HG02884 (cell line): Measurements from ENCODE around the gene CDH6.
"Not testable (repeated sequence)": the region's sequence is repeated elsewhere in the genome, so short reads cannot be mapped to it uniquely, and the experiment has no call there.

Experiments used
- ATAC-seq: cut with Tn5 transposase; IDR thresholded peaks from one replicate; pipeline ENCODE4 v1.9.1; 2021; ENCODE audit warnings: mild to moderate bottlenecking, moderate library complexity; ENCODE audit not compliant: unreplicated experiment

CDH6 gene

GRCh38 chr5:31322946-31323345 lies 129.5 kb downstream of the CDH6 start:
- ATAC-seq: no peak

DNA sequence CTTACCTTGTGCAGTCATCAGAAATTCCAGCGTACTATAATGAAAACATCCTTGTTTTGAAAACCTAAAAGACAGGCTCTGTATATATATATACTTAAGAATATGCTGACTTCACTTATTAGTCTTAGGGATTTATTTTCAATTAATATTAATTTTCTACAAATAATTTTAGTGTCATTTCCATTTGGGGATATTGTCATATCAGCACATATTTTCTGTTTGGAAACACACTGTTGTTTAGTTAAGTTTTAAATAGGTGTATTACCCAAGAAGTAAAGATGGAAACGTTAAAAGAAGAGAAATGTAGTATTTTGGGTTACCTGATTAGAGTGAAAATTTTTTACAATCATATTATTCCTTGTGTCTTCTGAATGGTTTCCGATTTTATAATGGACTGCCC lies 131.4 kb downstream of the CDH6 start:
- no peak for ATAC-seq

DNA sequence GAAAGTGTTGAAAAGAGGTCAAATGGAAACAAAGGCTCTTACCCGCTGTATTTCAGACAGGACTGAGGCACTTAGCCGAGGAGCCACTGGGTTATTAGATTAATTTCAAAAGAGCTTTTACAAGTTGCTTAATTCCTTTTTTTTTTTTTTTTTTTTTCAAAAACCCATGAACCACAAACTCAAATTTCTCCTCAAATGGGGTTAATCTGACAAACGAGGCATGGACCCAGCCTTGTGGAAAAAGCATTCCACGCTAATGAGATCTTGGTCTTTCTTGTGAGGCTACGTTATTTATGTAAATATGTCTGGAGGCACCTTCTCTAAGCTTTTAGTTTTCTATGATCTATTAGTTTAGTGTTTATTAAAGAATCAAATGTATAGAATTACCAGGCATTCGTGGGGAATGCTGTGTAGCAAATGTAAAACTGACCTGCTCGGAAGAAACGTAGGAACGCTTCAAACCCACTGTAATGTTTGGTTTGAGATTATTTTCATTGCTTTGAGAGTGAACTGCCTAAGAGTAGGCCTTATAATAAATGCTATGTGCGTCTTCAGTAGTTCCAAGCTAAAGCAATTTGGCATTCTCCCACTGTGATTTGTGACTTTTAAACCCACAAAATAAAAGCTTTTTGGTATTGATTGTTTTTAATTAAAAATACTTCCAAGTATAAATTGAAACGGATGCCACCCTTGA lies 134.7 kb downstream of the CDH6 start:
- no peak for ATAC-seq

GRCh38 chr5:31329715-31330114 lies 136.2 kb downstream of the CDH6 start:
- no peak for ATAC-seq

GRCh38 chr5:31332160-31332559 lies 138.7 kb downstream of the CDH6 start:
- ATAC-seq: no peak

DNA sequence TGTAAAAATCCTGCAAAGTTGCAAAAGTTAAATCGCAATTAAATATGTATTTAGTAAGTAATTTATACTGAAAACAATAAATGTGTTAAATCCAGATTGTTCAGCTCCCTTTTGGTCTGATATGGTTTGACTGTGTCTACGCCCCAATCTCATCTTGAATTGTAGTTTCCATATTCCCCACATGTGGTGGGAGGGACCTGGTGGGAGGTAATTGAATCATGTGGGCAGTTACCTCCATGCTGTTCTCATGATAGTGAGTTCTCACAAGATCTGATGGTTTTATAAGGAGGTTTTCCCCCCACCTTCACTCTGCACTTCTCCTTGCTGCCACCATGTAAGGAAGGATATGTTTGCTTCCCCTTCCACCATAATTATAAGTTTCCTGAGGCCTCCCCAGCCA lies 140.0 kb downstream of the CDH6 start:
- ATAC-seq: no peak

DNA sequence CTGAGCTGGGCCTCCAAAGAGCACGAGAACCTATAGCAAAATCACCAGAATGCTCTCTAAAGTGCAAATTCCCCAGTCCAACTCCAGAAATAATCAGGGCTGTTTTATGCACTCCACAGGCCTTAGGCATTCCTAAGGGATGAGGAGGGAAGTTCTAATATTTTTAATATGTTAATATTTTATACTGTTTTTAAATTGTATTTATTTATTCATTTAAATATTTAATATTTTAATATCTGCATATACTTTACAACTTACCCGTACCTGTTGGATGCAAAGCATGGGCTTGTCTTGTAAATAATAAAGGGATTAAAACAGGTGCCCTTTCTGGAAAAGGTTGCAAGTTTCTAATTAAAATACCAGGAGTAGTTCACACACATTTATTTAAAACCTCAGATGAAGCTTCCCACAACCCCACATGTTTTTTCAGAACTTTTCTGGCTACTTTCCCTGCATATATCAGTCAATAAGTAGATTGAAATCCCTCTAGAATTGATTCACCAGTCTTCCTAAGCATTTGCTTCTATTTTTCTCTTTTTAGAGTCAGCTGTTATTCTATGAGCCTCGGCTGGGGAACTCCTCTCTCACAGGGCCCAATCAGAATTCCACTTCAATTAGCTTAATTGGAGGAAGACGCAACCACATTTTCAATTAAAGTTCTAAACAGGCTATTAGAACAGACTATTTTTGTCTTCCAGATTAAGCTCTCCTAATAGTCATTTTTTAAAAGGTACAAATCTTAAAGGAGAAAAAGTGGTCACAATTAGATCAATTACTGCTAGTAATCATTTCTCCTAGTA lies 140.8 kb downstream of the CDH6 start:
- no peak for ATAC-seq

GRCh38 chr5:31335456-31335855 lies 142.0 kb downstream of the CDH6 start:
- ATAC-seq: no peak

- ATAC-seq: no peak
These were observed 150.5 kb downstream of the CDH6 start for GRCh38 chr5:31343946-31344345.

- ATAC-seq: no peak
These were observed 153.5 kb downstream of the CDH6 start for GRCh38 chr5:31346896-31347551.

DNA sequence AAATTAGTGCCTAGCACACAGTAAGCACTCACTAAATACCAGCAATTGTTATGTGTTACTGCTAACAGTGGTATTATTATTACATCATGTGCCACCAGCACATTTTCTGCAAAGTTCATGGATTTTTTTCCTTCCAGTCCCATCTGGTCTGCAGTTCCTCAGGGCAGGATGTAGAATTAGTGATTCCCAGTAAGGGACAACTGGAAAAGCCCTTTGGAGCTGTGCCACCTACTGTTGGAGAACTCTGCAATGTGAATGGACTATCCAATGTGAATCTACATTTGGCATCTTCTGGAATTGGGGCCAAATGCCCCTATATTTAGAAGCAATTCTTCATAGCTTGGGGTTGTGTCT lies 154.0 kb downstream of the CDH6 start:
- ATAC-seq: no peak

GRCh38 chr5:31350395-31350794 lies 156.9 kb downstream of the CDH6 start:
- ATAC-seq: no peak

DNA sequence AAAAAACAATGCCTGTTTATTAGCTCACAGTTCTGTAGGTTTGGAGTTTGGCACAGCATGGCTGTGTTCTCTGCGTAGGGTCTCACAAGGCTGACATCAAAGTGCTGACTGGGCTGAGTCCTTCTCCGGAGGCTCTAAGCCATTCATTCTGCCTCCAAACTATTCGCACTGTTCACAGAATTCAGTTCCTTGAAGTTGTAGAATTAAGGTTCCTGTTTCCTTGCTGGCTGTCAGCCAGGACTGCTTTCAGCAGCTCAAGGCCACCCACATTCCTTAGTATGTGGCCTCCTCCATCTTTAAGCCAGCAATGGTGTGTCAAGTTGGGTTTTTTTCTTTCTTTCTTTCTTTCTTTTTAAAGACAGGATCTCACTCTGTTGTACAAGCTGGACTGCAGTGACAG lies 161.9 kb downstream of the CDH6 start:
- no peak for ATAC-seq

GRCh38 chr5:31357038-31357437 lies 163.6 kb downstream of the CDH6 start:
- no peak for ATAC-seq

DNA sequence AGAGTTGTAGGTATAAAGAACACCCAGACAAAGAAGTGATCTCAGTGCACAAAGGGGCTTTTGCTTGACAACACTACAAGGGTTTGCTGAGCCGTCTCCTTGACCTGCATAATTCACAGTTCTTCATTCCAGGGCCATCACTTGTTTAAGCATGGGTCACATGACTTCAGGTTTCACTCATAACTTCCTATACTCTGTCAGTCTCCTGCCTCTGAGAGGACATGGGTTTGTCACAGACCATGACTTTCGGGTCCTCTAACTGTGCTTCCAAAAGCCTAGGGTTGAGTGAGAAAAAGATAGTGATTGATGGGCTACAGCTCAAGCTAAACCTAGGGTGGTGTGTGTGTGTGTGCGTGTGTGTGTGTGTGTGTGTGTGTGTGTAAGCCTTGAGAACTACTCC lies 166.4 kb downstream of the CDH6 start:
- ATAC-seq: no peak

DNA sequence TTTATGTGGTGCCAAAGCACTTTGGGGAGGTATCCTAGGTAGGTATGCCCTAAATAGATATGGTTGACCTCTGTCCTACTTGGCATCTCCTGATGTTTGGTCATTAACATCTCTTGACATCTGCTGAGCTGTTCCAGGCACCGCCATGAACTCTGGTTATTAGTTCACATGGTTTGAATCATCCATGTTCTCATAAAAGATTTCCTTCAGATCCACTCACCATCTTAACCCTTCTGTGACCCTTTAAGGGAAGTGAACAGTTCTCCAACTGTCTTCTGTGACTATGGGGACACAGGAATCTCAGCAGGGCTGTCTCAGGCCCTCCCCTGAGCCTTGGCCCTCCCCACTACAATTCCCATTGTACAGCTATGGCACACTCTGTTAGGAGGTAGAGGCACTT lies 167.7 kb downstream of the CDH6 start:
- ATAC-seq: no peak

DNA sequence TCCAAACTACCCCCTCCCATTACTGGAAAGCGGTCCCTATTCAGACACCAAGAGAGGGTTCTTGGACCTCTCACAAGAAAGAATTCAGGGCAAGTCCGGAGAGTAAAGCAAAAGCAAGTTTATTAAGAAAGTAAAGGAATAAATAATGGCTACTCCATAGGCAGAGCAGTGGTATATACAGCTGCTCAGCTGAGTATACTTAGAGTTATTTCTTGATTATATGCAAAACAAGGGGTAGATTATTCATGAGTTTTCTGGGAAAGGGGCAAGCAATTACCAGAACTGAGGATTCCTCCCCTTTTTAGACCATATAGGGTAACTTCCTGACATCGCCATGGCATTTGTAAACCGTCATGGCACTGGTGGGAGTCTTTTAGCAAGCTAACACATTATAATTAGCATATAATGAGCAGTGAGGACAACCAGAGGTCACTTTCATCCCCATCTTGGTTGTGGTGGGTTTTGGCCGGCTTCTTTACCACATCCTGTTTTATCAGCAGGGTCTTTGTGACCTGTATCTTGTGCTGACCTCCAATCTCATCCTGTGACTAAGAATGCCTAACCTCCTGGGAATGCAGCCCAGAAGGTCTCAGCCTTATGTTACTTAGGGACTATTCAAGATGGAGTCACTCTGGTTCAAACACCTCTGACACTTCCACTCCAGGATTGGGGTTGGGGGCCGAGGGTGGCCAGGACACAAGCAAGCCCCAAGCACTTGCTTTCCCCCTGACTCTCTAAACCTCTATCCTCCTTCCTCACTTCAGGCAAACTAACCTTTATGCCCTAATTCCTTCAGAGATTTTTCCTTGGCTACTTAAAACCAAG lies 168.4 kb downstream of the CDH6 start:
- not testable (repeated sequence) for ATAC-seq

DNA sequence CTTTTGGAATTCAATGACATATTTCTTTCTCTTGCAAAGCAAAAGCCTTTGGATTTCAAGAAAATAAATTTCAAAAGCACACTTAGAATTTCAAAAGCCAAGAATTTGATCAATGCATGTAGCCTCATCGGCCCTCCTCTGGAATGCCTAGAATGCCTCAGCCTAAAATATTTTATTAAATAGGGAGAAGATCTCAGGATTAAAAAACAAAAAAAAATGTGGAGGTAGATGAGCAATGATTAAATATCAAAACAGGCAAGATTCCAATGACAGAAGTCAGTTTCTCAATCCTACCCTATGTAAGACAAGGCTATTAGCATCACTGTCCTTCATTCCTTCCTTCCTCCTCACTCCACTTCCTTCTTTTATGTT lies 169.0 kb downstream of the CDH6 start:
- ATAC-seq: no peak

GRCh38 chr5:31362931-31363568 lies 169.6 kb downstream of the CDH6 start:
- ATAC-seq: no peak

- ATAC-seq: no peak
These were observed 171.6 kb downstream of the CDH6 start for GRCh38 chr5:31364881-31365636.
